Stimulated activated CD8-positive, alpha-beta memory T cell treated with anti-CD3 and anti-CD28 coated beads, Interleukin-15, amount 100 ng/mL, for 4 hours (primary cell): ENCODE measurements around the gene CBARP.

ENCODE experiments used
- DNase-seq, 2 donors: peaks; one replicate each; pipeline ENCODE4 v3.0.0-alpha.2; 2020; ENCODE audit warnings: low read depth in 2 of 2

The CBARP gene

DNA sequence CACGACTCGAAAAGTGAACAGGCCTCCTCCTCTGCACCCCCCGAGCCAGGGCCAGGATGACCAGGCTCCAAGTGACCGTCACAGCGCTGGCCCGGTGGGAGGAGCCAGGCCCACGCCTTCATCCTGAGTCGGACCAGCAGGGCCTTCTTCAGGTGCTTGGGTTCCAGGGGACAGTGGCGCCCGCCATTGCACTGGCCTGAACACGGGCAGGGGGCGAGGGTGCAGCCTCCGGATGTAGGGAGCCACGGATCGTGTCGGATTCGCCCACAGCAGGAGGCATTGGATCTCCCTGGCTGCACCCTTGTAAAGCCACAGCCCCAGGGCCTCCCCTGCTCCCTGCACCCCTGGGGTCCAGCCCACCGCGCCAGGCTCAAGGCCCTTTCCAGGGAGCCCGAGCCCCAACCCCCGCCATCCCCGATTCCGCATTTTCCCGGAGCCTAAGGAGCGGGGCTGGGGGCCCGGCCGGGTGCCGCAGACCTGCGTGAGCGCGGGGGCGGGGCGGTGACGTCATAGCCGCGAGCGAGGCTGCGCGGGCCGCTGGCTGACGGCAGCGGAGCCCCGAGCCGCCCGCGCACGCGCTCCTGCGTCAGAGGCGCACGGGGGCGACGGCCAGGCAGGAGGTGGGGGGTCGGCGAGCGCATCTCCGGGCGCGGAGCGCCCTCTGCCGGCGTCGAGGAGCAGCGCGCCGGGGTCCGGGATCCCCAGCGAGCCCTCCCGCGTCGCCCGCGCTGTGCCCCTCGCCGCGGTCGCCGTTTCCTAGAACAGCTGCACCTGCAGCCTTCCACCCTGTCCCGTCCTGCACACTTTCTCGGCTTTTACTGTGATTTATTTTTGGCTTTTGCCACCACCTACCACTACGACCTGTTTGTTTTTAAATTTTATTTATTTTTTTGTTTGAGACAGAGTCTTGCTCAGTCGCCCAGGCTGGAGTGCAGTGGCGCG is 2.3 kb upstream of the CBARP start:
- DNase-seq, result peak; percentile 83 to 96

DNA sequence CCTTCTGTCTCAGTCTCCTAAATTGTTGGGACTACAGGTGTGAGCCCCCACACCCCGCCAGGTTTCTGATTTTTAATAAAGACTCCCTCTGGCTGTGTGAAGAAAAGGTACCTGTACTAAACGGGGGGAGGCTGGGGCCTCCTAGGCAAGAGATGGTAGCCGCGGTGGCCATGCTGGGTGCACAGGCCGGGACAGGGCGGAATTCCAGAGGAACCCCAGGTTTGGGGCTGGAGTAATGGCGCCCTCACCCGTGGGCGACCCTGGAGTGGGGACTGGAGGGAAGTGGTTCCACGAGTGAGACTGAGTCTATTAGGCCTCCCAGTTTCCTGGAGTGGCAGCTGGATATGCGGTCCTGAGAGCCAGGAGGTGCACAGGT is 1.6 kb upstream of the CBARP start:
- no peak for DNase-seq

DNA sequence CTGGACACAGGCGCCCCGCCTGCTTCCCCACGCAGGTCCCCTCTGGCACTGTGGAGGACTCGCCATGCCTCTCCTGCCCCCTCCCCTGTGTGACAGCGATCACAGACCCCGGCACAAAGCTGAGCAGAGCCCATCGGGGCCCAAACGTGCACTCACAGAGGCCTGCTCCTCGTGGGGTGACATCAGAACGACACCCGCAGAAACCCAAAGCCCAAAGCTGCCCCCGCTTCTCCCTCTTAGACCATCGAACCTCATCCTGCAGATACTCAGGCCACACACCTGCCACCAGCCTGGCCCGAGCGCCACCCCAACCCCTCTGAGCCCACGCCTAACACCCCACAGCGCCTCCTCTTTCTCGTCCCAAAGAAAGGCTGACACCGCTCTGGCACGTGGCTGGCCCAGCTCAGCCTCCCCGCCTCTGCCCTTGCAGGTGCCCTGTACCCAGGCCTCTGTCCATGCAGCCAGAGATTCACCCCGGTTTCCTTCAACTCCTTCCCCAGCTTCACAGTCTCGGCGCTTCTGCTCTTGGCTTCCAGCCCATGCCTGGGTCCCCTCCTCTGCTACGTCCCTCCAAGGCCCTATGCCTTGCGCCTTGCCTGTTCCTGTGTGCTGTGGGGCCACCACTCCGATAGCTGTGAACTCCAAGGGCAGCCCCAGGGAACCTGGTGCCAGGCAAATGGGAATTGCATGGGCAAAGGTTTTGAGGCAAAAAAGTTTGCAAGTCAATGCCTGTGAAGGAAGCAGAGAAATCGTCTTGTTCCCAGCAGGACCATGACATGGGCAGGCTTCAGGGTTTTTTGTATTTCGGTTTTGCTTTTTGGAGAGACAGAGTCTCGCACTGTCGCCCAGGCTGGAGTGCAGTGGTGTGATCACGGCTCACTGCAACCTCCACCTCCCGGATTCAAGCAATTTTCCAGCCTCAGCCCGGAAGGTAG is 831 bp upstream of the CBARP start:
- DNase-seq, result no peak

GRCh38 chr19:1237027-1237659 is 662 bp downstream of the CBARP start:
- no peak for DNase-seq

DNA sequence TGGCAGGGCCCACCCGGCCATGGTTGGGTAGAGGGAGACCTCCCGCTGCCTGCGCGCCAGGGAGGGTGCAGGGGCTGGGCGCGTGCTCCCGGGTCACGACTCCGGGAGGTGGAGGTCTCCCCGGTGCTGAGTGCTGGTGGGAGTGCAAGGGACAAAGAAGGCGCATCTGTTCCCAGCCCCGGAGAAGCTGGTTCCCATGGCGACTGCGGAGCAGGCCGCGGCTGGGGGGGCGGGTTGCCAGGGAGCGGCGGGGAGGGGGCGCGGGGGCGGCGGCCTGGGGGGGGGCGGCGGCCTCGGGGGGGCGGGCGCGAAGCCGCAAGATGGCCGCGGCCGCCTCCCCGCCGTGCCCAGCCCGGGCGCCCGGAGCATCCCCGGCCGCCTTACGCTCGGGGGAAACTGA is 1.2 kb downstream of the CBARP start:
- DNase-seq, result no peak

GRCh38 chr19:1235625-1236538 is 1.9 kb downstream of the CBARP start:
- DNase-seq, result no peak

GRCh38 chr19:1234955-1235380 is 2.8 kb downstream of the CBARP start:
- no peak for DNase-seq

DNA sequence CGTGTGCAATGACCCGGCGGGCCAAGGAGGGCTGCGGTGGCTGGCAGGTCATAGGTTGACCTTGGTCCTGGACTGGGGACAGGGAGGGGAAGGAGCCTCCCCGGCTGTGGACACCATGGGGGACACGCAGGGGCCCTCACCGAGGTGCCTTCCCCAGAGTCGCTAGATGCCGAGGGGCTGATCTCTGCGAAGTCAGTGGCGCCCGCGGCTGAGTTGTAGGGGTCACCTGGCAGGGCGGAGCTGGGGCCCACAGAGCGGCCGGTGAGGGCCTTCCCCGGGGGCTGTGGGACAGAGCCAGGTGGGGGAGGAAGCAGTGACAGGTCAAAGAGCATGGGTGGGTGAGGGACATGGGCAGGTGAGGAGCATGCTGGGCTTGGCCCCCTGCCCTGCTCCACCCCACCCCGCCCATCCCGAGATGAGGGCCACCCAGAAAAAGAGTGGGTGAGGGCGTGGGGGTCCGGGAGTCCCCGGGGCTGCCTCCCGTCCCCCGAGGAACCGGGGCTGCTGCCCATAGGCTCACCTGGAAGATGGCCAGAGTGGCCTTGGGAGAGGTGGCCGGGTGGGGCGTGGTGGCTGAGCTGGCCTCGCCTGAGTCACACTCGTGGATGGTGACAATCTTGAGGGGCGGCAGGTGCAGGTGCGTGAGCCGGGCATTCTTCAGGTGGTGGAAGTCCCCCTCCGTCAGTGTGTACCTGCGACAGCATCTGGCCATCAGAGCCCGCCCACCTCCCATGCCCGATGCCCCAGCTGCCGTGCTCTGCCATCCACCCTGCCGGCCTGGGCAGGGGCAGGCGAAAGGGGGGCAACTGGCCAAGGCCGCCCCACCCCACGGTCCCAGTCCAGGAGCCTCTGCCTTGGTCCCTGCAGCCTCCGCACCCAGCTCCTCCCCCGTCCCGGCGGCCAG is 3.5 kb downstream of the CBARP start:
- no peak for DNase-seq

DNA sequence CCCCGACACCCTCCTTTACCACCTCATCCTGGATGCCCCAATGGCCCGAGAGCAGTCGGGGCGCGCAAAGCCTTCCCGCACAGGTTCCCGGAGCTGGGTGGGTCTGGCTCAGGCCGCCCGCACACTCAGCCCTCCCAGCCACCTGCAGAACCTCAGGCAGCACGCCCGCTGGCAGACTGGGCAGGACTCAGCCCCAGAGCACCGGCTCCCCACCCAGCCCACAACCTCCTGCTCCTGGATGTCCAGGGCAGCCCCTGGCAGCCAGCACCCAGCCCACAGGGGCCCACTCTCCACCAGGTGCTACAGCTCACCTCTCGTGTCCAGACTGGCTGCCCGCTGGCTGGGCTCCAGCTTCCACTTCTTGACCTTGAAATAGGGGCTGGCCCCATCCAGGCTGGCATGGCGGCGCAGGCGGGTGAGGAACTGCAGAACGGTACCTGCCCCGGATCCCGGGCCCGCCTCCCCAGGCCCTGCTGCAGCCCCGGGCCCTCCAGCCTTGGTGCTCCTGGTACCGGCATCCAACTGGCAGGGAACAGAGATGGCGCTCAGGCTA is 4.6 kb downstream of the CBARP start:
- DNase-seq, result no peak

- DNase-seq, result no peak
Observed at GRCh38 chr19:1232652-1233072, 5.1 kb downstream of the CBARP start.

DNA sequence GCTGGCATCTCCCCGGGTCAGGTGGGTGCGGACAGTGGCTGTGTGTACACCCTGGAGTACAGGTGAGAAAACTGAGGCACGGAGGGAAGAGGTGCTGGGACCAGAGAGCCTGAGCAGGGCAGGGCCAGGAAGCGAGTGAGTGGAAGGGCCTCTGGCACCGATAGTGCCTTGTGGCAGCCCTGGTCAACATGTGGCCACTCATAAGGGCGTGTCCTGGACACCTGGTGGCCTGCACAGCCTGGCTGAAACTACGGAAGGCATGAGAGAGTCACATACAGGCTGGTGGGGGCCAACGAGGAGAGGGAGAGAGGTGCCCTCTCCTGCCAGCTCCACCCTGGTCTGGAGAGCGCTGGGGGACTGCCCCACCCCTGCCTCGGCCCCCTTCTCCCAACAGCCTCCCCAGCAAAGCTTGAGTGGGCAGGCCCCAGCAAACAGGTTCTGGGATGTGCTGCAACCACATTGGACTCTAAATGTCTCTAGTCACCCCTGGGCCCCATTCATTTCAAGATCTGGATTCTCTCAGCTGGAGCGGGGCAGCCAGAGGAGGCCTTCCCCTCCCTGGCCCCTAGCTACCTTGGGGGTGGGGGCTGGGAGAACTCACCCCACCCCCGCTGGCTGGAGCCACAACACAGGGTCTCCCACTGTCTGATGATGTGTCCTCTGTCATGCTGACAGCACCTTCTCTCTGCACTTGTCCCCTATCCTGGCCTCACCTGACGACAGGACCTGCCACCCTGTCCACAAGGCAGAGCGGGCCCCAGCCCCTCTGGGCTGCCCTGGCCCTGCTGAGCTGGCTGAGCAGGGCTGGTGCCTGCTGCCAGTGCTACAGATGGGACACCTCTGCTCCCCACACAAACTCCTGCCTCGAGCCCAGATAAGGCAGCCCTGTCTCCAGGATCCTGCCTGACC is 5.8 kb downstream of the CBARP start:
- no peak for DNase-seq

DNA sequence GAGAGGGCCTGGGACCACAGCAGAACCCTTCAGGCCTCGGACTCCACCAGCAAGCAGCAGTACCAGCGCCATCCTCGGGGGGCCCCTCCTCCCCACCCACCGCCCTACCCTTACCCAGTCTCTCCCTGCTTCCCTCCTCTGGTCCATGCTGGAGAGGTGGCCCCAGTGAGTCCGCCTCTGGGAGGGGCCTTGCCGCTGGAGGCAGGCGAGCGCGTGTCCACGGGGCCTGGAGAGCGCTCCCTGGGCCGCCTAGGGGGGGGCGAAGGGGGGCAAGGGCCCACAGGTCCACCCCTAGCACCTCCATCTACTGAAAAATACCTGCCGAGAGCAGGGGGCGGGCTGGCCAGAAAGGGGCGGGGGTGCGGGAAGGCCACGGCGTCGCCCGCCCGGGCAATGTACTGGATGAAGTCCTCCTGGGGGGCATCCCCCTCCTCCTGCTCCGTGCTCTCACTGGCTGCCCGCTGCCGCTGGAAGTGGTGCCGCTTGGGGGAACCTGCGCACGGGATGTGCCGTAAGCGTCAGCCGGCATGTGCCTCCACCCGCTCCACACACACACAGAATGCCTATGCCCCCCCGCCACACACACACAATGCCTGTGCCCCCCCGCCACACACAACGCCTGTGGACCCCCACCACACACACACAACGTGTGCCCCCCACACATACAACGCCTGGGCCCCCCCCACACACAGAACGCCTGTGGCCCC is 6.9 kb downstream of the CBARP start:
- DNase-seq, result no peak

- DNase-seq, result no peak
Observed at GRCh38 chr19:1229924-1230782, 7.7 kb downstream of the CBARP start.

GRCh38 chr19:1229056-1229923 is 8.5 kb downstream of the CBARP start:
- DNase-seq, result no peak

GRCh38 chr19:1228161-1228957 is 9.4 kb downstream of the CBARP start:
- DNase-seq, result no peak
